ENCODE results near the gene EIF4A2.
"Not testable (repeated sequence)": the region's sequence is repeated elsewhere in the genome, so short reads cannot be mapped to it uniquely, and the experiment has no call there.

Gene EIF4A2

DNA sequence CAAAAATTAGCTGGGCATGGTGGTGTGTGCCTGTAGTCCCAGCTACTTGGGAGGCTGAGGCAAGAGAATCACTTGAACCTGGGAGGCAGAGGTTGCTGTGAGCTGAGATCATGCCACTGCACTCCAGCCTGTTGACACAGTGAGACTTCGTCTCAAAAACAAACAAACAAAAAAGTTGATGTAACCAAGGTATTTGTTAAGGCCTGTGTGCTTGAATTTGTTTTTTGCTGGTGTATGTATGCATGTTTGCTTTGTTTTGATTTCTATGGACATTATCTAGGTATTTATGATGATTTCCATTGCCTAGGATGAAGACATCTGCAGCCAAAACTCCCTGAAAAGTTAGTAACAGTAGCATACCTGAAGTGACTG, 39.0 kb downstream of the EIF4A2 start:
- DNase-seq, result not testable (repeated sequence)

DNA sequence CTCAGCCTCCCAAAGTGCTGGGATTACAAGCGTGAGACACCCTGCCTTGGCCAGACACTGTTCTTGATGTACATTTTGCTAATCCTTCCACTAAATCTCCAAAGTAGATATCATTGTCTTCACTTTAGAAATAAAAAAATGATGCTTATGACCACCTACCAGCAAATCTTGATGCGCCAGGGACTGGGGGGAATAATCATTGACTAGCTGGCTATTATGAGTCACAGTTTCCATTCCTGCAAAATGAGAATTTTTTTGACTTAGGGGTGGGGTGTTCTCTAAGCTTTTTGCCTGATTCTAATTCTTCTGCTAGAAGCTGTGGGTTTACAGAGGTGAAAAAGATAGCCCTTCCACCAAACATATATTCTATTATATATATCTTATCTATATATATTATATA, 40.0 kb downstream of the EIF4A2 start:
- DNase-seq, result no peak

DNA sequence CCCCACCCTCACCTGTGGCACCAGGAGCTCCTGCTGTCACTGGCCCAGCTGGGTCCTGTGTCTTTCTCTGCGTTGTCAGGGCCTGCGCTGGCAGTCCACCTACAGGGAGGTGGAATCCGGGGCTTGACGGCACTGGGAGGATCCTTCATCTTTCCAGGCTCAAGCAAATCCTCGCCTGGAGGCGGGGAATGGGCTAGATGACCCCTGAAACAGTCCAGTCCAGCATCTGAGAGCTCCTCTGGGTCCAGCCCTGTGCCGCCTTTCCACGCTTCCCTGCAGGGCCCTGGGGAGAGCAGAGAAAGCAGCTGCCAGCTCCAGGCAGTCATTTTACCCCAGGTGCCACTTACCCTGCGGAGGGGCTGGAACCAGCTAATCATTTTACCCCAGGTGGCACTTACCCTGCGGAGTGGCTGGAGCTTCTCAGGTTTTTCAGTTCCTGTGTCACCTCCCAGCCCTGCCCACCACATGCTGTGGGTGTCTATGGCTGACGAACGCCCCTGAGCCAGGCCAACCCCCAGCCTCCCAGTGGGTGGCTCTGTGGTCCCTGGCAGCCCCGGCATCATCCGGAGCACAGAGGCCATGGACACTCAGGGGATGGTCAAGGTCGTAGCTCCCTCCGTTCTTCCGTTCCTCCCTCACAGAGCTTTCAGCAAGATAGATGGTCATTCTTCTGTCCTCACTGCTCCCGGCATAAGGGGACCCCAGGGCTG, 41.2 kb downstream of the EIF4A2 start:
- peak; percentile 22 for DNase-seq

DNA sequence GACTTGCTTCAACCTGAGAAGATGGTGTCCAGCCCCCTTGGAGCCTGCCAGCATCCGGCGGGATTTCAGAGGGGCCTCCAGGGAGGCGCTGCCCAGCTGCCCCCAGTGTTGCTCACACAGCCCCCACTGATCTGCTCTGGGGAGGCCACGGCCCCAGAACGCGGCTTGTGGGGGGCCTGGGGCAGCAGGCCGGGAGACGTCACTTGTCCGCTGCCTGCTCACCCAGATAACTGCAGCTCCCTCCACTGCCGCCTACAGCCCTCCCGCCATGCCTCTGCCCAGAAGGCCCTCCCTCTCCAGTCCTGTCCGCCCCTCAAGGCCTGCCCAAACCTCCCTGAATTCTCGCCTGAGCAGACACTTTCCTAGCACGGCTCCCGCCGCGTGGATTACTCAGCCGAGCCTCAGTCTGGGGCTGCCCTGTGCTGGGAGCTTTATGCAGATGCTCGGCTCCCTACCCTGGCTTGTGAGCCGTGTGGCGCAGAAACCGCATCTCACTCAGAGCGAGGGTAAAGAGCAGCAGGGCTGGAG, 42.0 kb downstream of the EIF4A2 start:
- peak; percentile 74 for DNase-seq

DNA sequence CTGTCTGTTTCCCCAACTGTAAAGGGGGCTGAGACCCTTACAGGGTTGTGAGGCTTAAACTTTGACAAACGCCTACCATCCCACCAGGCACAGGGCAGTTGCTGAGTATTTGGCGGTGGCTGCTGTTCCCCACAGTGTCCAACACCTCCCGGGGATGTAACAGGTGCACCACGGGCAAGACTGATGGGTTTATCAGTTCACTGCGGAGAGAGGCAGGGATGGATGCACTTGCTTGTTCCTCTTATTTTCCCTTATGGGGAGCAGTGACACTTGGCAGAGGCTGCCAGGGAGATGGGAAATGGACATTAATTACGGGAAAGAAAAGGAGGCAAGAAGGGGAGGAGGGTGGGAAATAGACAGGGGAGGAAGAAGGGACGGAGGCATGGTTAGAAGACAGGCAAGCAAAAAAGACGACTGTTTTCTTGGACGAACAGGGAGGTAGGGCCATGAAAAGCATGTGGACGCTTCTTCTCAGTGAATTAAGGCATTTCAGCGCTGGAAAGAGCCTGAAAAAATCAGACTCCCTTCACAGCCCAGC, 42.6 kb downstream of the EIF4A2 start:
- no peak for DNase-seq

DNA sequence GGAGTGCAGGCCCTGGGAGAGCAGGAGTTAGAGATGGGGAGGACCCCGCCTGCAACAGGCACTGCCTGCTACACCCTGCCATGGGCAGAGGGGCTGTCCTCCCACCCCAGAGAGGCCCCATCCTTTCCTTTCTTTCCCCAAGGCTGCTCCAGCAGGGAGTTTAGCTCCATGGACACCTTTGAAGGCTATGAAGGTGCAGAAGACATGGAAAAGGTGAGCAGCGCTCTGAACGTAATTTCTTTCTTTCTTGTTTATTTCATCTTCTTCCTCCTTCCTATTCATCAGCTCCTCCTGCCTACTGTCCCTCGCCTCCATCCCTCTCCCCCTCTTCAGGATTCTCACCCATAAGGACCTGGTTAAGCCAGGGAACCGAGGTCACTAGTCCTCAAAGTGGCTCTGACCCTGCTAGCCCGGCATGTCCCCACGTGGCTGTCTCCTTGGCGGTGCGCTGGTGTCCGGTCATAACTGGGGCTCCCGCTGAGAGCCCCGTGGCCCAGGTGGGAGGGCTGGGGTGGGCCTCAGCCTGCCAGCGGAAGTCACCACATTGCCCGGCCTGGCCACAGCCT, 43.1 kb downstream of the EIF4A2 start:
- peak; percentile 49 for DNase-seq

DNA sequence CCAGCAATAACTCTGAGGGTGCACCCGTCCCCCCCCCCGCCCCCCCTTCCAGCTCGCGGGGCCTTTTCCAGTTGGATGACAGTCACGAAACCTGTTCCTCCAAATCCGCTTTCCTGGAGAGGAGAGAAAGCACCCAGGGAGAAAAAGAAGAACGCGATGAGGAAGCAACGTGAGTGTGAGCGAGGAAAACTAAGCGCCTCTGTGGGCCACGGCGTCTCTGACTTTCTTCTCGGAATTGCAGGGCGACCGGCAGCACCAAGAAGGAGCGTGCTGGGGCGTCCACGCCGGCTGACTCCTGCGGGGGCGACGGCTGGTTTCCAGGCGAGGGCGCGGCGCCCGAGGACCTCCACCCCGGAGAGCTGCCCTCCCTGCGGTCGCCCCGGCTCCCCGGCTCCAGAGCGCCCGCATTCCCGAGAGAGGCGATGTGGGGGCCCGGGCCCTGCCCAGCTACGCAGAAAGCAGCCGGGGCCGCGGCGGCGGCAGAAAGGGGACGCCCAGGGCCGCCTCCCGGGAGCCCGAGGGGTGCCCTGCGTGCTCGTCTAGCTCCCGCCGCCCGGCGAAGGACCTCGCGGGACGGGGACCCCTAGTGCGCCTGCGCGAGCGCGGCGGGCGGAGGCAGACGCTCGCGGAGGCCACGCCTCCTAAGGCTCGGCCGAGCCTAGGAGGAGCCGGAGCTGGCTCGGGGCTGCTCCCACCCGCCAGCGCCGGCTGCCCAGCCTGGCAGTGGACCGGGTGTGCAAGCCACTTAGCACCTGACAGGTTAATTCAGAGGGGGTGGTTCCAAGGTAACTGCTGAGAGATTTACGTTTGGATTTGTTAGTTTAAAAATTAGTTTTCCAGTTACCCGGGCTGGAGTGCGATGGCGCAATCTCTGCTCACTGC, 43.8 kb downstream of the EIF4A2 start:
- peak; percentile 89 for DNase-seq

DNA sequence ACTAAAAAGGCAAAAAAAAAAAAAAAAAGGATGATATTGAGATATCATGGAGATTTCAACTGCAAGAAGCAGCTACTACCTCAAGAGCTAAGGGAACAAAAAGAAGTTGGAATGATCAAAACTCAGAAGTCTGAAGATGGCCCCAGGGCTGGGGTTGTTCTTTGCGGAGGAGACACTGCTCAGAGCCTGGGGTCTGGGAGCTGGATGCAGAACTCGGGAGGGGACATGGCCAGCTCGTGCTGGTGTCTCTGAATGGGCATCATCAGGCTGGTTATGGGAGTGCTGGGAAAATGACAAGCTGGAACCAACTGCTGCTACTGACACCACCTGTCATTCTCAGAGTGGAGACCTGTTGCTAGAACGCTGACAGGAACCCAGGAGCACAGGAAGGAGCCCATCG, 45.0 kb downstream of the EIF4A2 start:
- no peak for DNase-seq

DNA sequence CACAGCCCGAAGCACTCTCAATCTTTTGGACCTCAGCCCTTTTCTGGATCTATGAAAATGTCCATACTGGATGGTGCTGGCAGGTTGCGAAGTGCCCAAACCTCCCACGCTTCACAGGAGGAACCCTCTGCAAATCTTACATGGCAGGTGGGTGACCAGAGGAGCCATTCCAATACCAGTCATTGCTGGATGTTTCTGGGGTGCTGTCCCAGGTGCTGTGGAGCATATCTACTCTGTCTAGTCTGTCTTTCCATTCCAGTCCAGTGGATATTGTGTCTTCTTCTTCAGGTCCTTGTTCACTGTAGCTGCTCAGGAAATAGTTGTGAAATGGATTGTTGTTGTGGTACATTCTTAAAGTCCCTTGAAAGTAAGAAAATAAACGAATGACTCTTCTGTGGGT, 48.4 kb downstream of the EIF4A2 start:
- no peak for DNase-seq

DNA sequence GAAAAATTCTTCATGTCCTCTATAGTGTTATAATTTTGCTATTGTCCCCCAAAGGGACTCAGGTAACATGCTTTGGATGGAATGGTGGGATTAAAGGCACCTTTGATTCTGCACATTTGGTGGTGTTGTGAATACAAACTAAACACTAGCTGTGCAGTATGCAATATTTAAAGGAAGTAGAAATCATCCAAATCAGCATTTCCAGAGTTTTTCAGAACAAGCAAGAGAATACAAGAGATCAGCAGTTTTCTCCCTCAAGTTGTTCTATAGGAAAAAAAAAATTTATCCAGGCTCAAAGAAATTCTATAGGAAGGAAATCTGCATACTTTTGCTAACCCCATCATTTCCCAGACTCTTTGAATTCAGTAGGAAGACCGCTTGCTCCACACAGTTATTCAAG, 48.9 kb downstream of the EIF4A2 start:
- no peak for DNase-seq

All from stimulated activated CD4-positive, alpha-beta T cell treated with anti-CD3 and anti-CD28 coated beads, Interleukin-15, amount 100 ng/mL, for 24 hours (primary cell).